Esophagus muscularis mucosa (tissue), 4 donors: ENCODE results near the gene WDR49. TPM values are rescaled to one million over a fixed set of nuclear protein-coding genes. Genes with fewer than 3 reads are reported as not detected.

ENCODE experiments used
- DNase-seq: peaks from one replicate; pipeline ENCODE4 v3.0.0-alpha.2; 2017; ENCODE audit errors: extremely low spot score
- H3K27ac ChIP-seq, 4 donors: fragments of 200-600 bp; sonication (generic); replicated peaks in 1 of 4; 1 replicate in 3 of 4; 2 replicates in 1 of 4; pipeline ENCODE4 v1.5.1; 2016 to 2019; ENCODE audit warnings: mild to moderate bottlenecking in 1 of 4
- H3K27me3 ChIP-seq, 4 donors: fragments of 200-600 bp; sonication (generic); one replicate each; pipeline versions ENCODE4 v1.5.1 to v1.6.0; 2016 to 2019
- H3K36me3 ChIP-seq, 4 donors: fragments of 200-600 bp; sonication (generic); one replicate each; pipeline ENCODE4 v1.5.1; 2016 to 2019
- H3K4me1 ChIP-seq, 4 donors: fragments of 200-600 bp; sonication (generic); one replicate each; pipeline ENCODE4 v1.5.1; 2016 to 2019
- H3K4me3 ChIP-seq, 4 donors: fragments of 200-600 bp; sonication (generic); 1 replicate in 2 of 4; 2 replicates in 2 of 4; pipeline ENCODE4 v1.5.1; 2016 to 2019; ENCODE audit warnings: mild to moderate bottlenecking in 4 of 4, moderate library complexity in 1 of 4
- H3K9me3 ChIP-seq, 4 donors: fragments of 200-600 bp; sonication (generic); 1 replicate in 3 of 4; 2 replicates in 1 of 4; pipeline ENCODE4 v1.5.1; 2016 to 2019
- EP300 ChIP-seq: sonication (generic); formaldehyde crosslinking; IDR thresholded peaks from one replicate; pipeline ENCODE4 v1.6.1; 2017; ENCODE audit warnings: antibody characterized with exemption
- POLR2A ChIP-seq: fragments of 450-650 bp; IDR thresholded peaks from one replicate; pipeline ENCODE4 v1.6.1; 2017; ENCODE audit warnings: antibody characterized with exemption, moderate library complexity, mild to moderate bottlenecking, low read depth
- POLR2AphosphoS5 ChIP-seq, 2 donors: sonication (generic); formaldehyde crosslinking; IDR thresholded peaks; one replicate each; pipeline ENCODE4 v1.6.1; 2017; ENCODE audit warnings: antibody characterized with exemption in 2 of 2
- WGBS: methylation state at CpG from one replicate; pipeline ENCODE4 v1.1.5; 2018; 5-methylcytosine and 5-hydroxymethylcytosine counted together
- intact Hi-C: fragments of 100-400 bp; cut with DNase I; formaldehyde crosslinking; loops from one replicate; pipeline ENCODE4 v1.15.1; 2023
- total RNA-seq, 4 donors: library from RNA; depleted of rRNA; stranded (reverse); fragments of >200 nt; gene quantifications; one replicate each; pipeline versions ENCODE4 v1.1.0 to v1.2.1, GENCODE V29; 2016
- TF ChIP-seq, protein P1 (sequence below), 3 experiments: fragments of 200-600 bp in 2 of 3; fragments of 450-650 bp in 1 of 3; sonication (generic) in 2 of 3; IDR thresholded peaks; one replicate each; pipeline ENCODE4 v1.5.1; 2017 to 2019; ENCODE audit warnings: antibody characterized with exemption in 3 of 3, mild to moderate bottlenecking in 2 of 3, moderate library complexity in 1 of 3

WDR49 gene
- total RNA-seq, 4 donors from 2014 or later = 2.9 to 9.9 (median 7.2) TPM

DNA sequence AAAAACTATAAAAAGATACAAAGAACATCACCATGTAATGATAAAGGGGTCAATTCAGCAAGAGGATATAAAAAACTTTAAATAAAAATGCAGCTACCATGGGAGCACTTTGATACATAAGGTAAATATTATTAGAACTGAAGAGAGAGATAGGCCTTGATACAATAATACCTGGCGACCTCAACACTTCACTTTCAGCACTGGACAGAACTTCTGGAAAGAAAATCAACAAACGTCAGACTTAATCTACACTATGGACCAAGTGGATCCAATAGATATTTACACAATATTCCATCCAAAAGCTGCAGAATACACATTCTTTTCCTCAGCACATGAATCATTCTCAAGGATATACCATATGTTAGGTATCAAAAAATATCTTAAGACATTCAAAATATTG lies 42.0 kb downstream of the WDR49 start:
- H3K27me3 ChIP-seq = no peaks in the 10 kb centered on the region
- WGBS = 57% methylated on average over 2 of the region's 2 CpGs
- no peaks in the 10 kb centered on the region for H3K36me3 ChIP-seq
- no peaks in the 10 kb centered on the region for H3K9me3 ChIP-seq
- H3K27ac ChIP-seq = no peak overlapping the region
- H3K4me3 ChIP-seq = no peak overlapping the region
- no peaks in the 10 kb centered on the region for H3K4me1 ChIP-seq
- intact Hi-C loops = no loop called here
- DNase-seq = no peak
- TF ChIP-seq, protein P1, sequence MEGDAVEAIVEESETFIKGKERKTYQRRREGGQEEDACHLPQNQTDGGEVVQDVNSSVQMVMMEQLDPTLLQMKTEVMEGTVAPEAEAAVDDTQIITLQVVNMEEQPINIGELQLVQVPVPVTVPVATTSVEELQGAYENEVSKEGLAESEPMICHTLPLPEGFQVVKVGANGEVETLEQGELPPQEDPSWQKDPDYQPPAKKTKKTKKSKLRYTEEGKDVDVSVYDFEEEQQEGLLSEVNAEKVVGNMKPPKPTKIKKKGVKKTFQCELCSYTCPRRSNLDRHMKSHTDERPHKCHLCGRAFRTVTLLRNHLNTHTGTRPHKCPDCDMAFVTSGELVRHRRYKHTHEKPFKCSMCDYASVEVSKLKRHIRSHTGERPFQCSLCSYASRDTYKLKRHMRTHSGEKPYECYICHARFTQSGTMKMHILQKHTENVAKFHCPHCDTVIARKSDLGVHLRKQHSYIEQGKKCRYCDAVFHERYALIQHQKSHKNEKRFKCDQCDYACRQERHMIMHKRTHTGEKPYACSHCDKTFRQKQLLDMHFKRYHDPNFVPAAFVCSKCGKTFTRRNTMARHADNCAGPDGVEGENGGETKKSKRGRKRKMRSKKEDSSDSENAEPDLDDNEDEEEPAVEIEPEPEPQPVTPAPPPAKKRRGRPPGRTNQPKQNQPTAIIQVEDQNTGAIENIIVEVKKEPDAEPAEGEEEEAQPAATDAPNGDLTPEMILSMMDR (IDR thresholded peaks at IDR 0.05) = no peak
- TF ChIP-seq EP300 (no peak), POLR2AphosphoS5 (IDR thresholded peaks at IDR 0.05) (no peak), POLR2A (no peak)

DNA sequence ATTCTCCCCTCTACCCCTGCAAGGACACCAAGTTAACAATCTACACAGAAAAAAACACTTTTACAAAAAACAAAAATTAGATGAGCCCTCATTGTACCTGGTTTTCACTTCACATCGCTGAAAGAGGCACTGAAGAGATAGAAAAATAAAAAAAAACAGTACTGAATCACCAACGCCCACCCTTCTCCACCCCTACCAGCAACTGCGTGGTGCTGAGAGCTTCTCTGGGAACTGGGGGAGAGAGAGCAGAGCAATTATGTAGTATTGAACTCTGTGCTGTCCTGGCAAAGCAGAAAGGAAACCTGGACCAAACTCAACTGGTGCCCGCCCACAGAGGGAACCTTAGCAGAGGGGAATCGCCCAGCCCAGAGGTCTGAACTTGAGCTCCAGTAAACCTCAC lies 44.6 kb downstream of the WDR49 start:
- intact Hi-C loops = no loop called here
- DNase-seq = no peak
- no peak overlapping the region for H3K4me3 ChIP-seq
- TF ChIP-seq POLR2AphosphoS5 (IDR thresholded peaks at IDR 0.05) = no peak
- TF ChIP-seq POLR2A = no peak
- TF ChIP-seq EP300 = no peak
- TF ChIP-seq, protein P1 (IDR thresholded peaks at IDR 0.05) = no peak
- H3K9me3 ChIP-seq = no peaks in the 10 kb centered on the region
- WGBS = 85% methylated on average over 5 of the region's 5 CpGs
- H3K36me3 ChIP-seq = no peaks in the 10 kb centered on the region
- H3K27ac ChIP-seq = no peak overlapping the region
- H3K4me1 ChIP-seq = no peaks in the 10 kb centered on the region
- H3K27me3 ChIP-seq = no peaks in the 10 kb centered on the region

DNA sequence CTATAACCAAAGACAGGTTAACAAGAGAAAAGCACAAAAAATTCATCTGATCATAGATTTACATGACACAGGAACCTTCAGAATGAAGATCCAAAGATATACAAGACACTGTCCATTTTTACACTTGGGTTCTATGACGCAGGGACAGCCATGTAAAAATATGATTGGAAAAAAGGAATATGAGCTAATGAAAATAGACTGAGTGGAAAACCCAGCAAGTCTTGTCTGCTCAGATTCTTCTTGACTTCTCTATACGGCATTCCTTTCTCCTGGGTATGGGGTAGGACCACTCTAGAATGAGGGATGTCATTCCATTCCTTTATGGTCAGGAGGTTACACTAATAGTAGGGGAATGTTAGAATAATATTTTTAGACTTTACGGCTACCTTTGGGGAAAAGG lies 46.9 kb downstream of the WDR49 start:
- intact Hi-C loops = no loop called here
- 89% methylated on average over 3 of the region's 3 CpGs for WGBS

DNA sequence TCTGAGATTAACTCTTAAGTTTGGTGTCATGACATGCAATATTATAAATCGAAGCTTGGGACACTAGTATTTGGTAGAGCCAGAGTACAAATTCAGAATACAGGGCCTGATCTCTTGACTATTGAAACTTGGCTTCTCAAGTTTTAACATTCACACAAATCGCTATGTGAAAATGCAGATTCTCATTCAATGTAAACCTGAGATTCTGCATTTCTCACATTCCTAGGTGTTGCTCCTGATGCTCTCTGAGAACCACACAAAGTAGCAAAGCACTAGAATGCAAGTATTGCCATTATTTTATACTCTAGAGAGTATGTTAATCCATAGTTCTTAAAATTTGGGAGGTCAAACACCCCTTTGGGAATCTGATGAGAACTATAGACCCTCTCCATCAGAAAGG lies 47.9 kb downstream of the WDR49 start:
- Histone ChIP-seq H3K36me3 (no peaks in the 10 kb centered on the region), H3K4me3 (no peak overlapping the region), H3K27me3 (no peaks in the 10 kb centered on the region), H3K9me3 (no peaks in the 10 kb centered on the region), H3K4me1 (no peaks in the 10 kb centered on the region), H3K27ac (no peak overlapping the region)
- TF ChIP-seq, protein P1 (IDR thresholded peaks at IDR 0.05) = no peak
- TF ChIP-seq POLR2AphosphoS5 (IDR thresholded peaks at IDR 0.05) (no peak), POLR2A (no peak), EP300 (no peak)
- DNase-seq = no peak
- 79% methylated on average over 2 of the region's 2 CpGs for WGBS
- intact Hi-C loops = no loop called here

More for the DNA sequence above, 46.9 kb downstream of the WDR49 start:
- TF ChIP-seq POLR2A (no peak), EP300 (no peak), POLR2AphosphoS5 (IDR thresholded peaks at IDR 0.05) (no peak)
- TF ChIP-seq, protein P1 (IDR thresholded peaks at IDR 0.05) = no peak
- Histone ChIP-seq H3K4me1 (no peaks in the 10 kb centered on the region), H3K36me3 (no peaks in the 10 kb centered on the region), H3K27me3 (no peaks in the 10 kb centered on the region), H3K27ac (no peak overlapping the region), H3K4me3 (no peak overlapping the region), H3K9me3 (no peaks in the 10 kb centered on the region)
- no peak for DNase-seq

DNA sequence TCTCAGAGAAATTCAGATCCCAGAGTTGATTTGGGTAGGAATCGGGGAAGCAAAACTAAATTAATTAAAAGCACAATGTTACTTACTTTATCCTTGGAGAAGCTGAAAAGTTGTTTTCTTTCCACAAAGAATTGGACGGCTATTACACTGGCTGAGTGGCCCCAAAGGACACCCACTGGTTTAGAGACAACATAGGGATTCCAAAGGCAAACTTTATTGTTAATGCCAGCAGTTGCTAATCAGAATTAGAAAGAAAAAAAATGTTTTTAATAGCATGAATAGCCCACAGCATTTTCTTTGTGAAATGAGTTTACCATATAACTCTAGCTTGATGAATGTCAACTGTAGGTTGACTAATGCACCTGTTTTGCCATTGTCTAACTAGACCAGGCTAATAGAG lies 51.7 kb downstream of the WDR49 start:
- Histone ChIP-seq H3K4me3 (no peak overlapping the region), H3K4me1 (no peaks in the 10 kb centered on the region), H3K27me3 (no peaks in the 10 kb centered on the region), H3K36me3 (no peaks in the 10 kb centered on the region), H3K9me3 (no peaks in the 10 kb centered on the region), H3K27ac (no peak overlapping the region)
- TF ChIP-seq POLR2A (no peak), EP300 (no peak), POLR2AphosphoS5 (IDR thresholded peaks at IDR 0.05) (no peak)
- TF ChIP-seq, protein P1 (IDR thresholded peaks at IDR 0.05) = no peak
- 74% methylated on average over 2 of the region's 2 CpGs for WGBS
- intact Hi-C loops = no loop called here
- DNase-seq = no peak
